GM18505 (cell line): ENCODE results near the gene ZNF585A.
"Not testable (repeated sequence)": the region's sequence is repeated elsewhere in the genome, so short reads cannot be mapped to it uniquely, and the experiment has no call there.

Experiments
- ATAC-seq: cut with Tn5 transposase; IDR thresholded peaks from one replicate; pipeline ENCODE4 v1.9.1; 2021; ENCODE audit not compliant: unreplicated experiment
- POLR2A ChIP-seq: IDR thresholded peaks from 4 replicates; pipeline ENCODE4 v1.6.1; 2011; ENCODE audit warnings: borderline replicate concordance; ENCODE audit not compliant: insufficient read depth, insufficient read length; ENCODE audit errors: extremely low read depth

Gene ZNF585A

GRCh38 chr19:37172368-37173366 is at the start of gene ZNF585A:
Gene ZNF585A, minus strand, starts transcription at chr19:37172695. Its CDS starts 2,785 bp downstream, at chr19:37169910.
- peak; percentile 71 for TF ChIP-seq POLR2A
- ATAC-seq: peak; percentile 99

GRCh38 chr19:37221136-37221535 is 48.6 kb upstream of the ZNF585A start:
- no peak for ATAC-seq
- TF ChIP-seq POLR2A: no peak

- TF ChIP-seq POLR2A: no peak
- ATAC-seq: no peak
Observed at GRCh38 chr19:37220383-37220782, 47.9 kb upstream of the ZNF585A start.

GRCh38 chr19:37218592-37218935 is 46.1 kb upstream of the ZNF585A start:
- no peak for ATAC-seq
- no peak for TF ChIP-seq POLR2A

- ATAC-seq: peak; percentile 91
- peak; percentile 72 for TF ChIP-seq POLR2A
Observed at GRCh38 chr19:37217775-37218591, 45.5 kb upstream of the ZNF585A start, which contains the start of gene ZNF383. Gene ZNF383, plus strand, starts transcription at chr19:37218214. Its CDS starts 12,240 bp downstream, at chr19:37230454.

GRCh38 chr19:37217480-37217774 is 44.9 kb upstream of the ZNF585A start:
- TF ChIP-seq POLR2A: no peak
- ATAC-seq: no peak

GRCh38 chr19:37197768-37198167 is 25.3 kb upstream of the ZNF585A start:
- ATAC-seq: no peak
- TF ChIP-seq POLR2A: no peak

GRCh38 chr19:37197115-37197514 is 24.6 kb upstream of the ZNF585A start:
- not testable (repeated sequence) for ATAC-seq

GRCh38 chr19:37195248-37195647 is 22.8 kb upstream of the ZNF585A start:
- not testable (repeated sequence) for ATAC-seq

- not testable (repeated sequence) for ATAC-seq
Observed at GRCh38 chr19:37186071-37186470, 13.6 kb upstream of the ZNF585A start.

GRCh38 chr19:37165635-37166034 is 6.9 kb downstream of the ZNF585A start:
- no peak for TF ChIP-seq POLR2A

GRCh38 chr19:37160153-37160552 is 12.3 kb downstream of the ZNF585A start:
- TF ChIP-seq POLR2A: no peak
- ATAC-seq: no peak

More at GRCh38 chr19:37165635-37166034, 6.9 kb downstream of the ZNF585A start:
- no peak for ATAC-seq

GRCh38 chr19:37148214-37148613 is 24.3 kb downstream of the ZNF585A start:
- no peak for TF ChIP-seq POLR2A

GRCh38 chr19:37136111-37136510 is 36.4 kb downstream of the ZNF585A start:
- ATAC-seq: no peak
- no peak for TF ChIP-seq POLR2A

More at GRCh38 chr19:37148214-37148613, 24.3 kb downstream of the ZNF585A start:
- ATAC-seq: no peak
